HG02610 (cell line): ENCODE measurements around the gene FA2H.
"Not testable (repeated sequence)": the region's sequence is repeated elsewhere in the genome, so short reads cannot be mapped to it uniquely, and the experiment has no call there.

Experiments
- ATAC-seq: cut with Tn5 transposase; IDR thresholded peaks from one replicate; pipeline ENCODE4 v1.9.1; 2021; ENCODE audit warnings: mild to moderate bottlenecking, moderate library complexity; ENCODE audit not compliant: unreplicated experiment

FA2H gene

GRCh38 chr16:74770831-74771526 is 3.6 kb downstream of the FA2H start:
- ATAC-seq, result no peak

- ATAC-seq, result no peak
Measured at GRCh38 chr16:74769586-74770190, 4.9 kb downstream of the FA2H start.

GRCh38 chr16:74768239-74768638 is 6.4 kb downstream of the FA2H start:
- no peak for ATAC-seq

GRCh38 chr16:74767749-74768148 is 6.9 kb downstream of the FA2H start:
- no peak for ATAC-seq

GRCh38 chr16:74766729-74767128 is 7.9 kb downstream of the FA2H start:
- no peak for ATAC-seq

GRCh38 chr16:74764184-74764583 is 10.4 kb downstream of the FA2H start:
- not testable (repeated sequence) for ATAC-seq

GRCh38 chr16:74761665-74762064 is 13.0 kb downstream of the FA2H start:
- no peak for ATAC-seq

GRCh38 chr16:74760007-74760767 is 14.4 kb downstream of the FA2H start:
- no peak for ATAC-seq

GRCh38 chr16:74759564-74759963 is 15.1 kb downstream of the FA2H start:
- no peak for ATAC-seq

GRCh38 chr16:74758801-74759200 is 15.8 kb downstream of the FA2H start:
- ATAC-seq, result no peak

GRCh38 chr16:74757349-74757748 is 17.3 kb downstream of the FA2H start:
- no peak for ATAC-seq

- no peak for ATAC-seq
Measured at GRCh38 chr16:74756203-74756602, 18.4 kb downstream of the FA2H start.

GRCh38 chr16:74753180-74753579 is 21.4 kb downstream of the FA2H start:
- ATAC-seq, result no peak

GRCh38 chr16:74752756-74753155 is 21.9 kb downstream of the FA2H start:
- ATAC-seq, result no peak

GRCh38 chr16:74752258-74752657 is 22.4 kb downstream of the FA2H start:
- ATAC-seq, result no peak

- no peak for ATAC-seq
Measured at GRCh38 chr16:74751658-74752057, 23.0 kb downstream of the FA2H start.

GRCh38 chr16:74749291-74750055 is 25.1 kb downstream of the FA2H start:
- ATAC-seq, result no peak

- ATAC-seq, result no peak
Measured at GRCh38 chr16:74748616-74749026, 26.0 kb downstream of the FA2H start.

GRCh38 chr16:74747716-74748615 is 26.7 kb downstream of the FA2H start:
- no peak for ATAC-seq

- ATAC-seq, result no peak
Measured at GRCh38 chr16:74745926-74746325, 28.7 kb downstream of the FA2H start.
